ENCODE data around the gene MAGEL2. TPM values are rescaled to one million over a fixed set of nuclear protein-coding genes. Genes with fewer than 3 reads are reported as not detected.

Gene MAGEL2
- total and polyA plus RNA-seq, 2 donors from 2014 or later: 0.06 TPM; not detected in 1

GRCh38 chr15:23690450-23690852 lies 42.8 kb upstream of the MAGEL2 start:
- Histone ChIP-seq H3K27me3 (ENCODE audit: control insufficient read depth, insufficient read depth, low read length) (no peaks in the 10 kb centered on the region), H3K36me3 (ENCODE audit: control insufficient read depth in 2 of 3, insufficient read depth in 3 of 3, low read length in 3 of 3) (no peaks in the 10 kb centered on the region), H3K4me3 (ENCODE audit: low read length in 3 of 3) (no peak overlapping the region), H3K9ac (ENCODE audit: low read length in 3 of 3) (no peak overlapping the region), H3K9me3 (ENCODE audit: control insufficient read depth in 2 of 3, insufficient read depth in 1 of 3, low read length in 3 of 3) (peaks cover 0 to 3% (median 0%) of the 10 kb centered on the region in 3 donors), H3K27ac (ENCODE audit: low read depth in 2 of 2, low read length in 2 of 2) (no peak overlapping the region), H3K4me1 (ENCODE audit: control insufficient read depth in 2 of 3, insufficient read depth in 2 of 3, low read depth in 1 of 3, low read length in 3 of 3) (no peaks in the 10 kb centered on the region)
- no peak for FAIRE-seq
- peak in 4 of 5 donors; percentile 88 to 94 (median 91) for DNase-seq
- intact Hi-C loops (cut with DNase I): no loop called here
- TF ChIP-seq CTCF (IDR thresholded peaks at IDR 0.05; ENCODE audit: borderline replicate concordance, extremely low read depth, insufficient read depth): no peak

GRCh38 chr15:23690015-23690414 lies 42.3 kb upstream of the MAGEL2 start:
- Histone ChIP-seq H3K36me3 (ENCODE audit: control insufficient read depth in 2 of 3, insufficient read depth in 3 of 3, low read length in 3 of 3) (no peaks in the 10 kb centered on the region), H3K9me3 (ENCODE audit: control insufficient read depth in 2 of 3, insufficient read depth in 1 of 3, low read length in 3 of 3) (peaks cover 0 to 2% (median 0%) of the 10 kb centered on the region in 3 donors), H3K27ac (ENCODE audit: low read depth in 2 of 2, low read length in 2 of 2) (no peak overlapping the region), H3K9ac (ENCODE audit: low read length in 3 of 3) (no peak overlapping the region), H3K27me3 (ENCODE audit: control insufficient read depth, insufficient read depth, low read length) (no peaks in the 10 kb centered on the region), H3K4me1 (ENCODE audit: control insufficient read depth in 2 of 3, insufficient read depth in 2 of 3, low read depth in 1 of 3, low read length in 3 of 3) (no peaks in the 10 kb centered on the region), H3K4me3 (ENCODE audit: low read length in 3 of 3) (no peak overlapping the region)
- FAIRE-seq (no peak), DNase-seq (no peak)
- no peak for TF ChIP-seq CTCF (IDR thresholded peaks at IDR 0.05; ENCODE audit: borderline replicate concordance, extremely low read depth, insufficient read depth)
- intact Hi-C loops (cut with DNase I): no loop called here

- H3K27ac ChIP-seq (ENCODE audit: low read depth in 2 of 2, low read length in 2 of 2): no peak within 1 kb of the TSS
Observed at GRCh38 chr15:23687143-23687470, 39.4 kb upstream of the MAGEL2 start, which contains the start of gene NDN. Gene NDN, minus strand, starts transcription at chr15:23687305. Its CDS starts 88 bp downstream, at chr15:23687217.

More at GRCh38 chr15:23687143-23687470, 39.4 kb upstream of the MAGEL2 start, which contains the start of gene NDN:
- Histone ChIP-seq H3K9me3 (ENCODE audit: control insufficient read depth in 2 of 3, insufficient read depth in 1 of 3, low read length in 3 of 3) (no peaks in the 10 kb centered on the region), H3K4me3 (ENCODE audit: low read length in 3 of 3) (peak within 1 kb of the TSS; percentile 47 to 55 (median 54)), H3K4me1 (ENCODE audit: control insufficient read depth in 2 of 3, insufficient read depth in 2 of 3, low read depth in 1 of 3, low read length in 3 of 3) (no peaks in the 10 kb centered on the region), H3K9ac (ENCODE audit: low read length in 3 of 3) (peak within 1 kb of the TSS in 2 of 3 donors; percentile 10 to 20), H3K36me3 (ENCODE audit: control insufficient read depth in 2 of 3, insufficient read depth in 3 of 3, low read length in 3 of 3) (no peaks in the 10 kb centered on the region), H3K27me3 (ENCODE audit: control insufficient read depth, insufficient read depth, low read length) (no peaks in the 10 kb centered on the region)
- DNase-seq: peak; percentile 70 to 79 (median 78)
- intact Hi-C loops (cut with DNase I): no loop called here
- TF ChIP-seq CTCF (IDR thresholded peaks at IDR 0.05; ENCODE audit: borderline replicate concordance, extremely low read depth, insufficient read depth): no peak
- no peak for FAIRE-seq

Measured in kidney (tissue), 14 donors.